WTC11 (cell line): ENCODE data around the gene PAN2. TPM values are rescaled to one million over a fixed set of nuclear protein-coding genes. Genes with fewer than 3 reads are reported as not detected.

Experiments
- ATAC-seq: fragments of 200-7000 bp; cut with Tn5 transposase; 2 replicates; pipeline ENCODE4 v1.10.0; 2021; ENCODE audit warnings: mild to moderate bottlenecking, moderate library complexity
- Bru-seq: library from RNA; stranded (reverse); fragments of 400-500 nt; gene quantifications from one replicate; lab custom pipeline; 2021; lab: Mats Ljungman, UMichigan
- CTCF ChIA-PET: fragments of 300-600 bp; sonication (Branson Sonifier 250); formaldehyde crosslinking; loops from one replicate; lab custom pipeline; 2021; ENCODE audit warnings: antibody characterized with exemption; lab: Charles Lee
- POLR2A ChIA-PET: fragments of 350-600 bp; sonication (Branson Sonifier 250); formaldehyde crosslinking; loops from one replicate; lab custom pipeline; 2021; ENCODE audit warnings: antibody characterized with exemption; lab: Charles Lee
- DNase-seq: peaks from one replicate; pipeline ENCODE4 v3.0.0; 2021; ENCODE audit warnings: low spot score
- H3K27ac Mint-ChIP-seq: 2 replicates; pipeline ENCODE4 v1.8.0; 2021; ENCODE audit warnings: mixed read lengths
- H3K27me3 Mint-ChIP-seq: 2 replicates; pipeline ENCODE4 v1.8.0; 2021; ENCODE audit warnings: low read depth, mild to moderate bottlenecking, moderate library complexity, mixed read lengths
- H3K36me3 Mint-ChIP-seq: 2 replicates; pipeline ENCODE4 v1.8.0; 2021; ENCODE audit warnings: mixed read lengths
- H3K4me1 Mint-ChIP-seq: 2 replicates; pipeline ENCODE4 v1.8.0; 2022; ENCODE audit warnings: mixed read lengths
- H3K4me3 Mint-ChIP-seq: 2 replicates; pipeline ENCODE4 v1.8.0; 2021; ENCODE audit warnings: mild to moderate bottlenecking, moderate library complexity, mixed read lengths
- H3K9me3 Mint-ChIP-seq: 2 replicates; pipeline ENCODE4 v1.8.0; 2021; ENCODE audit warnings: mixed read lengths
- CREM ChIP-seq: sonication (generic); formaldehyde crosslinking; IDR thresholded peaks from 2 replicates; pipeline ENCODE4 v1.8.1; 2022; ENCODE audit warnings: mild to moderate bottlenecking, missing genetic modification reagents, moderate library complexity
- ELF4 ChIP-seq: sonication (generic); formaldehyde crosslinking; IDR thresholded peaks from 2 replicates; pipeline ENCODE4 v1.8.1; 2022; ENCODE audit warnings: low read depth, mild to moderate bottlenecking, moderate library complexity, missing genetic modification reagents
- ETV6 ChIP-seq: sonication (generic); formaldehyde crosslinking; IDR thresholded peaks from 2 replicates; pipeline ENCODE4 v1.8.1; 2022; ENCODE audit warnings: mild to moderate bottlenecking, missing genetic modification reagents
- GABPB1 ChIP-seq: sonication (generic); formaldehyde crosslinking; IDR thresholded peaks from 2 replicates; pipeline ENCODE4 v1.8.1; 2023; ENCODE audit warnings: mild to moderate bottlenecking, missing genetic modification reagents
- MYBL2 ChIP-seq: sonication (generic); formaldehyde crosslinking; IDR thresholded peaks from 2 replicates; pipeline ENCODE4 v1.8.1; 2023; ENCODE audit warnings: mild to moderate bottlenecking, moderate library complexity, missing genetic modification reagents
- NFYB ChIP-seq: sonication (generic); formaldehyde crosslinking; conservative IDR thresholded peaks from 2 replicates; pipeline ENCODE4 v1.8.0; 2022; ENCODE audit warnings: low read depth, missing genetic modification reagents
- TEAD1 ChIP-seq: sonication (generic); formaldehyde crosslinking; IDR thresholded peaks from 2 replicates; pipeline ENCODE4 v1.8.0; 2022; ENCODE audit warnings: mild to moderate bottlenecking, missing genetic modification reagents
- ZNF219 ChIP-seq: sonication (generic); formaldehyde crosslinking; IDR thresholded peaks from 2 replicates; pipeline ENCODE4 v1.8.0; 2023; ENCODE audit warnings: missing genetic modification reagents, mild to moderate bottlenecking, borderline replicate concordance
- long read RNA-seq, 3 experiments: library from RNA in 1 of 3; library from capped mRNA in 1 of 3; library from polyadenylated mRNA in 1 of 3; unstranded in 2 of 3; stranded (forward) in 1 of 3; transcript quantifications; one replicate each; pipeline ENCODE4 v2.0.0, GENCODE V29; 2021
- total RNA-seq: library from RNA; stranded (reverse); gene quantifications from 3 replicates; pipeline ENCODE4 v1.2.3, GENCODE V29; 2021
- TF ChIP-seq, protein P1 (sequence below): fragments of 250-450 bp; sonication (Bioruptor Pico); IDR thresholded peaks from 2 replicates; pipeline ENCODE4 v1.8.0; 2021; ENCODE audit warnings: mild to moderate bottlenecking
- TF ChIP-seq, protein P2 (sequence below): sonication (generic); formaldehyde crosslinking; IDR thresholded peaks from 2 replicates; pipeline ENCODE4 v1.8.0; 2022; ENCODE audit warnings: mild to moderate bottlenecking, missing genetic modification reagents
- TF ChIP-seq, protein P3 (sequence below): sonication (generic); formaldehyde crosslinking; IDR thresholded peaks from 2 replicates; pipeline ENCODE4 v1.8.0; 2022; ENCODE audit warnings: mild to moderate bottlenecking, missing genetic modification reagents
- TF ChIP-seq, protein P4 (sequence below): sonication (generic); formaldehyde crosslinking; IDR thresholded peaks from 2 replicates; pipeline ENCODE4 v1.8.1; 2022; ENCODE audit warnings: mild to moderate bottlenecking, moderate library complexity, missing genetic modification reagents
- TF ChIP-seq, protein P5 (sequence below): fragments of 200-600 bp; IDR thresholded peaks from 2 replicates; pipeline ENCODE4 v1.8.0; 2022; ENCODE audit warnings: antibody characterized with exemption

The PAN2 gene, protein sequence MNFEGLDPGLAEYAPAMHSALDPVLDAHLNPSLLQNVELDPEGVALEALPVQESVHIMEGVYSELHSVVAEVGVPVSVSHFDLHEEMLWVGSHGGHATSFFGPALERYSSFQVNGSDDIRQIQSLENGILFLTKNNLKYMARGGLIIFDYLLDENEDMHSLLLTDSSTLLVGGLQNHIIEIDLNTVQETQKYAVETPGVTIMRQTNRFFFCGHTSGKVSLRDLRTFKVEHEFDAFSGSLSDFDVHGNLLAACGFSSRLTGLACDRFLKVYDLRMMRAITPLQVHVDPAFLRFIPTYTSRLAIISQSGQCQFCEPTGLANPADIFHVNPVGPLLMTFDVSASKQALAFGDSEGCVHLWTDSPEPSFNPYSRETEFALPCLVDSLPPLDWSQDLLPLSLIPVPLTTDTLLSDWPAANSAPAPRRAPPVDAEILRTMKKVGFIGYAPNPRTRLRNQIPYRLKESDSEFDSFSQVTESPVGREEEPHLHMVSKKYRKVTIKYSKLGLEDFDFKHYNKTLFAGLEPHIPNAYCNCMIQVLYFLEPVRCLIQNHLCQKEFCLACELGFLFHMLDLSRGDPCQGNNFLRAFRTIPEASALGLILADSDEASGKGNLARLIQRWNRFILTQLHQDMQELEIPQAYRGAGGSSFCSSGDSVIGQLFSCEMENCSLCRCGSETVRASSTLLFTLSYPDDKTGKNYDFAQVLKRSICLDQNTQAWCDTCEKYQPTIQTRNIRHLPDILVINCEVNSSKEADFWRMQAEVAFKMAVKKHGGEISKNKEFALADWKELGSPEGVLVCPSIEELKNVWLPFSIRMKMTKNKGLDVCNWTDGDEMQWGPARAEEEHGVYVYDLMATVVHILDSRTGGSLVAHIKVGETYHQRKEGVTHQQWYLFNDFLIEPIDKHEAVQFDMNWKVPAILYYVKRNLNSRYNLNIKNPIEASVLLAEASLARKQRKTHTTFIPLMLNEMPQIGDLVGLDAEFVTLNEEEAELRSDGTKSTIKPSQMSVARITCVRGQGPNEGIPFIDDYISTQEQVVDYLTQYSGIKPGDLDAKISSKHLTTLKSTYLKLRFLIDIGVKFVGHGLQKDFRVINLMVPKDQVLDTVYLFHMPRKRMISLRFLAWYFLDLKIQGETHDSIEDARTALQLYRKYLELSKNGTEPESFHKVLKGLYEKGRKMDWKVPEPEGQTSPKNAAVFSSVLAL
- total RNA-seq = 46.7 to 58.0 TPM (median 57.5 TPM) in 3 replicates
- percentile 58 among the genes with signal in this experiment for Bru-seq, nascent RNA
- long read RNA-seq, experiment 1, full-length matches to known transcripts = 41 of 126 reads
- long read RNA-seq, experiment 1, partial matches to known transcripts = 15 of 126 reads
- long read RNA-seq, experiment 1, other reads (novel, unspliced or antisense) = 70 of 126 reads
- long read RNA-seq, experiment 2, partial matches to known transcripts = 8 of 31 reads
- long read RNA-seq, experiment 2, other reads (novel, unspliced or antisense) = 20 of 31 reads
- long read RNA-seq, experiment 3, partial matches to known transcripts = 0 of 2 reads
- long read RNA-seq, experiment 3, other reads (novel, unspliced or antisense) = 2 of 2 reads

DNA sequence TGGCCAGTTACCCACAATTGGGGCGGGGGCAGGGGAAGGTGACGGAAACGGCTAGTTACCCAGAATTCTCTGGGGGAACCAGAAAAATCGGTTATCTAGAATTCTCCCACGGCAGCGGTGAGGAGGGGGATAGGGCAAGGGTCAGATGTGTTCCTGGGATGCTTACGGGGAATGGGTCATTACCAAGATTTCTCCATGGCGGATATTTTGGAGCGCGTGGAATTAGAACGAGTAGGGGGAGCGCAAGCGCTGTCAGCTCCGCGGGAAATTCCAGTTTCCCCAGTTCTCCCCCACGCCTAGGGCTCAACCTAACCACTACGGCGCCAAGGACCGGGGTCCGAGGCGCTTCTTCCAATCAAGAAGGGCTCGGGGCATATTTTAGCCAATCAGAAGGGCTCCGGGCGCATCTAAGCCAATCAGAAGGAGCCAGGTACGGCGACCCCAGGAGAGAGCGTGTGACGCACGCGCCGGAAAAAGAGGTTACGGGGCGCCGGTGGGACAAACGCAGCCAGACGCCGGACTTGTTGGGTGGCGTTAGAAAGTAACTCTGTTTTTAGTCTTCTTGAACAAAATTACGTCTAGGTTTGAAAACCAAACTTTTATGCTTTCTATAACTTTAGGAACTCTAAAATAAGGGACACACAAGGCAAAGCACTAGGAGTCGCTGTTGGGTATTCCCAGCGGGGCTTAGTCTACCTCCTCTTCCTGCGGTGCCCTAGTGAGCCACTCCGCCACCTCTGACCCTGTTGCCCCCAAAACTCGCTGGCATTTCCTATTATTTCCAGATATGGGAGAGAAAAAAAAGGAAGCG is at the start of gene PAN2:
TSS of gene PAN2 (minus strand) at position 322 of the 811 bp plus-strand sequence. CDS start 906 bp downstream, outside the sequence.
- Mint-ChIP-seq H3K27ac (peak within 1 kb of the TSS; percentile 98), H3K9me3 (no peaks in the 10 kb centered on the region), H3K4me3 (peak within 1 kb of the TSS; percentile 87), H3K36me3 (no peaks in the 10 kb centered on the region), H3K4me1 (peaks cover 38% of the 10 kb centered on the region), H3K27me3 (no peaks in the 10 kb centered on the region)
- POLR2A ChIA-PET = interaction anchor here (0.6 to 1.7 kb wide), 5 partner anchors 18 to 210 kb away, joined by 3 to 9 read pairs (median 4); partner anchors contain the start of genes CNPY2, CS and STAT2
- DNase-seq (peak; percentile 90), ATAC-seq (peak; percentile 94)
- TF ChIP-seq NFYB = peak; percentile 86
- TF ChIP-seq, protein P1, sequence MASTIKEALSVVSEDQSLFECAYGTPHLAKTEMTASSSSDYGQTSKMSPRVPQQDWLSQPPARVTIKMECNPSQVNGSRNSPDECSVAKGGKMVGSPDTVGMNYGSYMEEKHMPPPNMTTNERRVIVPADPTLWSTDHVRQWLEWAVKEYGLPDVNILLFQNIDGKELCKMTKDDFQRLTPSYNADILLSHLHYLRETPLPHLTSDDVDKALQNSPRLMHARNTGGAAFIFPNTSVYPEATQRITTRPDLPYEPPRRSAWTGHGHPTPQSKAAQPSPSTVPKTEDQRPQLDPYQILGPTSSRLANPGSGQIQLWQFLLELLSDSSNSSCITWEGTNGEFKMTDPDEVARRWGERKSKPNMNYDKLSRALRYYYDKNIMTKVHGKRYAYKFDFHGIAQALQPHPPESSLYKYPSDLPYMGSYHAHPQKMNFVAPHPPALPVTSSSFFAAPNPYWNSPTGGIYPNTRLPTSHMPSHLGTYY (CRISPR knock-in tag) = no peak
- TF ChIP-seq GABPB1 (CRISPR knock-in tag) = peak; percentile 44; the same call in 1 of the 2 replicates
- TF ChIP-seq ZNF219 = no peak
- TF ChIP-seq ETV6 (CRISPR knock-in tag) = 0 out of 2 replicates have a peak, but pooled peaks have one; percentile 12
- TF ChIP-seq, protein P2, sequence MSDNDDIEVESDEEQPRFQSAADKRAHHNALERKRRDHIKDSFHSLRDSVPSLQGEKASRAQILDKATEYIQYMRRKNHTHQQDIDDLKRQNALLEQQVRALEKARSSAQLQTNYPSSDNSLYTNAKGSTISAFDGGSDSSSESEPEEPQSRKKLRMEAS (CRISPR knock-in tag) = peak; percentile 48
- TF ChIP-seq CREM (CRISPR knock-in tag) = peak; percentile 83
- TF ChIP-seq, protein P3, sequence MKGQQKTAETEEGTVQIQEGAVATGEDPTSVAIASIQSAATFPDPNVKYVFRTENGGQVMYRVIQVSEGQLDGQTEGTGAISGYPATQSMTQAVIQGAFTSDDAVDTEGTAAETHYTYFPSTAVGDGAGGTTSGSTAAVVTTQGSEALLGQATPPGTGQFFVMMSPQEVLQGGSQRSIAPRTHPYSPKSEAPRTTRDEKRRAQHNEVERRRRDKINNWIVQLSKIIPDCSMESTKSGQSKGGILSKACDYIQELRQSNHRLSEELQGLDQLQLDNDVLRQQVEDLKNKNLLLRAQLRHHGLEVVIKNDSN (CRISPR knock-in tag) = peak; percentile 22; the same call in 1 of the 2 replicates
- TF ChIP-seq, protein P4, sequence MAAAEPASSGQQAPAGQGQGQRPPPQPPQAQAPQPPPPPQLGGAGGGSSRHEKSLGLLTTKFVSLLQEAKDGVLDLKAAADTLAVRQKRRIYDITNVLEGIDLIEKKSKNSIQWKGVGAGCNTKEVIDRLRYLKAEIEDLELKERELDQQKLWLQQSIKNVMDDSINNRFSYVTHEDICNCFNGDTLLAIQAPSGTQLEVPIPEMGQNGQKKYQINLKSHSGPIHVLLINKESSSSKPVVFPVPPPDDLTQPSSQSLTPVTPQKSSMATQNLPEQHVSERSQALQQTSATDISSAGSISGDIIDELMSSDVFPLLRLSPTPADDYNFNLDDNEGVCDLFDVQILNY (CRISPR knock-in tag) = 0 out of 2 replicates have a peak, but pooled peaks have one; percentile 44
- TF ChIP-seq, protein P5, sequence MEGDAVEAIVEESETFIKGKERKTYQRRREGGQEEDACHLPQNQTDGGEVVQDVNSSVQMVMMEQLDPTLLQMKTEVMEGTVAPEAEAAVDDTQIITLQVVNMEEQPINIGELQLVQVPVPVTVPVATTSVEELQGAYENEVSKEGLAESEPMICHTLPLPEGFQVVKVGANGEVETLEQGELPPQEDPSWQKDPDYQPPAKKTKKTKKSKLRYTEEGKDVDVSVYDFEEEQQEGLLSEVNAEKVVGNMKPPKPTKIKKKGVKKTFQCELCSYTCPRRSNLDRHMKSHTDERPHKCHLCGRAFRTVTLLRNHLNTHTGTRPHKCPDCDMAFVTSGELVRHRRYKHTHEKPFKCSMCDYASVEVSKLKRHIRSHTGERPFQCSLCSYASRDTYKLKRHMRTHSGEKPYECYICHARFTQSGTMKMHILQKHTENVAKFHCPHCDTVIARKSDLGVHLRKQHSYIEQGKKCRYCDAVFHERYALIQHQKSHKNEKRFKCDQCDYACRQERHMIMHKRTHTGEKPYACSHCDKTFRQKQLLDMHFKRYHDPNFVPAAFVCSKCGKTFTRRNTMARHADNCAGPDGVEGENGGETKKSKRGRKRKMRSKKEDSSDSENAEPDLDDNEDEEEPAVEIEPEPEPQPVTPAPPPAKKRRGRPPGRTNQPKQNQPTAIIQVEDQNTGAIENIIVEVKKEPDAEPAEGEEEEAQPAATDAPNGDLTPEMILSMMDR = 0 out of 2 replicates have a peak, but pooled peaks have one; percentile 24
- no peak for TF ChIP-seq ELF4
- peak; percentile 52; the same call in 1 of the 2 replicates for TF ChIP-seq MYBL2 (CRISPR knock-in tag)
- 0 out of 2 replicates have a peak, but pooled peaks have one; percentile 31 for TF ChIP-seq TEAD1
- CTCF ChIA-PET = interaction anchor here (0.6 to 2.2 kb wide), 10 partner anchors 13 to 144 kb away, joined by 3 to 9 read pairs (median 3); partner anchors contain the start of genes ANKRD52, CNPY2, RNF41 and SMARCC2
